Measurements from ENCODE around the gene APBB1.

APBB1 gene

GRCh38 chr11:6391537-6392134, 27.3 kb downstream of the APBB1 start:
- no peak for DNase-seq (ENCODE audit: low spot score)

GRCh38 chr11:6390718-6391469, 28.0 kb downstream of the APBB1 start:
- DNase-seq (ENCODE audit: low spot score): no peak

GRCh38 chr11:6389905-6390717, 28.8 kb downstream of the APBB1 start, which contains the start of gene SMPD1:
SMPD1 (plus strand) TSS chr11:6390474; CDS start chr11:6390599, 125 bp downstream.
- DNase-seq (ENCODE audit: low spot score): peak; percentile 96

GRCh38 chr11:6388748-6389147, 30.1 kb downstream of the APBB1 start:
- DNase-seq (ENCODE audit: low spot score): no peak

- no peak for DNase-seq (ENCODE audit: low spot score)
Measured at GRCh38 chr11:6387811-6388599, 30.9 kb downstream of the APBB1 start.

- DNase-seq (ENCODE audit: low spot score): no peak
Measured at GRCh38 chr11:6385046-6385777, 33.7 kb downstream of the APBB1 start.

- no peak for DNase-seq (ENCODE audit: low spot score)
Measured at GRCh38 chr11:6378640-6378989, 40.3 kb downstream of the APBB1 start.

- DNase-seq (ENCODE audit: low spot score): no peak
Measured at GRCh38 chr11:6377902-6378639, 40.8 kb downstream of the APBB1 start.

- no peak for DNase-seq (ENCODE audit: low spot score)
Measured at GRCh38 chr11:6371825-6372224, 47.1 kb downstream of the APBB1 start.

GRCh38 chr11:6365659-6366058, 53.2 kb downstream of the APBB1 start:
- DNase-seq (ENCODE audit: low spot score): no peak

GRCh38 chr11:6362873-6363678, 55.8 kb downstream of the APBB1 start:
- peak; percentile 83 for DNase-seq (ENCODE audit: low spot score)

- DNase-seq (ENCODE audit: low spot score): no peak
Measured at GRCh38 chr11:6362185-6362872, 56.6 kb downstream of the APBB1 start.

- DNase-seq (ENCODE audit: low spot score): no peak
Measured at GRCh38 chr11:6360183-6360582, 58.7 kb downstream of the APBB1 start.

- DNase-seq (ENCODE audit: low spot score): no peak
Measured at GRCh38 chr11:6357222-6357621, 61.7 kb downstream of the APBB1 start.

GRCh38 chr11:6356503-6357055, 62.3 kb downstream of the APBB1 start:
- DNase-seq (ENCODE audit: low spot score): no peak

- no peak for DNase-seq (ENCODE audit: low spot score)
Measured at GRCh38 chr11:6354651-6355485, 64.0 kb downstream of the APBB1 start.

GRCh38 chr11:6353367-6353987, 65.4 kb downstream of the APBB1 start:
- peak; percentile 70 for DNase-seq (ENCODE audit: low spot score)
